GM23338 (cell line): ENCODE data around the gene ACSF2. TPM values are rescaled to one million over a fixed set of nuclear protein-coding genes. Genes with fewer than 3 reads are reported as not detected.

Experiments
- ATAC-seq: fragments of 200-7000 bp; cut with Tn5 transposase; 3 replicates; pipeline ENCODE4 v1.9.1; 2020
- DNase-seq: peaks from one replicate; pipeline ENCODE4 v3.0.0-alpha.2; 2015; ENCODE audit warnings: low spot score
- H2AFZ ChIP-seq: fragments of 200-600 bp; sonication (generic); 2 replicates; pipeline ENCODE4 v1.8.0; 2016; ENCODE audit warnings: antibody characterized with exemption, mild to moderate bottlenecking, moderate library complexity
- H3F3A ChIP-seq: fragments of 200-600 bp; sonication (generic); replicated peaks from 2 replicates; pipeline ENCODE4 v1.8.0; 2017; ENCODE audit warnings: antibody characterized with exemption, mixed run types, low read depth
- H3K27ac ChIP-seq: fragments of 200-600 bp; sonication (generic); 2 replicates; pipeline ENCODE4 v1.6.1; 2016; ENCODE audit warnings: low read depth
- H3K27me3 ChIP-seq: fragments of 200-600 bp; sonication (generic); 2 replicates; pipeline ENCODE4 v1.8.0; 2016; ENCODE audit warnings: mild to moderate bottlenecking, mixed run types, moderate library complexity; ENCODE audit not compliant: insufficient read depth
- H3K36me3 ChIP-seq: fragments of 200-600 bp; sonication (generic); 2 replicates; pipeline ENCODE4 v1.8.0; 2016; ENCODE audit warnings: mild to moderate bottlenecking; ENCODE audit not compliant: insufficient read depth
- H3K4me1 ChIP-seq: fragments of 200-600 bp; sonication (generic); 2 replicates; pipeline ENCODE4 v1.8.0; 2016; ENCODE audit warnings: mild to moderate bottlenecking, moderate library complexity; ENCODE audit not compliant: insufficient read depth
- H3K4me2 ChIP-seq: fragments of 200-600 bp; sonication (generic); 2 replicates; pipeline ENCODE4 v1.7.1; 2017; ENCODE audit warnings: mixed run types
- H3K4me3 ChIP-seq: fragments of 200-600 bp; sonication (generic); 2 replicates; pipeline ENCODE4 v1.6.1; 2016; ENCODE audit warnings: mixed run types
- H3K79me2 ChIP-seq: fragments of 200-600 bp; sonication (generic); replicated peaks from 2 replicates; pipeline ENCODE4 v1.8.0; 2017; ENCODE audit warnings: mild to moderate bottlenecking; ENCODE audit not compliant: insufficient read depth
- H3K9me2 ChIP-seq: fragments of 200-600 bp; sonication (generic); 2 replicates; pipeline ENCODE4 v1.8.0; 2017; ENCODE audit not compliant: insufficient read depth
- H4K20me1 ChIP-seq: fragments of 200-600 bp; sonication (generic); replicated peaks from 2 replicates; pipeline ENCODE4 v1.8.0; 2017; ENCODE audit warnings: mild to moderate bottlenecking; ENCODE audit not compliant: insufficient read depth
- H3K27ac Mint-ChIP-seq: 2 replicates; pipeline ENCODE4 v1.8.0; 2020; ENCODE audit warnings: inconsistent platforms, mild to moderate bottlenecking, moderate library complexity, mixed read lengths
- H3K27me3 Mint-ChIP-seq: 3 replicates; pipeline ENCODE4 v1.8.0; 2022; ENCODE audit warnings: low read depth, mild to moderate bottlenecking, moderate library complexity, mixed read lengths, inconsistent platforms; ENCODE audit not compliant: insufficient read depth, poor library complexity
- H3K36me3 Mint-ChIP-seq: 3 replicates; pipeline ENCODE4 v1.8.0; 2021; ENCODE audit warnings: low read depth, mild to moderate bottlenecking, inconsistent platforms, moderate library complexity, mixed read lengths
- H3K4me1 Mint-ChIP-seq: 3 replicates; pipeline ENCODE4 v1.8.0; 2020; ENCODE audit warnings: mild to moderate bottlenecking, inconsistent platforms, mixed read lengths
- H3K4me3 Mint-ChIP-seq: 3 replicates; pipeline ENCODE4 v1.8.0; 2021; ENCODE audit warnings: moderate library complexity, mild to moderate bottlenecking, inconsistent platforms, mixed read lengths
- H3K9me3 Mint-ChIP-seq: 3 replicates; pipeline ENCODE4 v1.8.0; 2020; ENCODE audit warnings: moderate library complexity, mild to moderate bottlenecking, inconsistent platforms, mixed read lengths
- CREB1 ChIP-seq: fragments of 250-450 bp; sonication (Bioruptor Pico); IDR thresholded peaks from 2 replicates; pipeline ENCODE4 v1.5.0; 2020; ENCODE audit warnings: low read depth, mild to moderate bottlenecking, moderate library complexity
- EZH2 ChIP-seq: fragments of 200-600 bp; sonication (generic); IDR thresholded peaks from one replicate; pipeline ENCODE4 v1.8.0; 2017; ENCODE audit warnings: antibody characterized with exemption, mild to moderate bottlenecking, low read depth; ENCODE audit not compliant: unreplicated experiment
- EZH2phosphoT487 ChIP-seq: fragments of 200-600 bp; sonication (generic); IDR thresholded peaks from one replicate; pipeline ENCODE4 v1.8.1; 2018; ENCODE audit warnings: antibody characterized with exemption; ENCODE audit not compliant: unreplicated experiment
- JUNB ChIP-seq: IDR thresholded peaks from one replicate; pipeline ENCODE4 v1.6.1; 2016; ENCODE audit warnings: antibody characterized with exemption; ENCODE audit not compliant: unreplicated experiment
- NANOG ChIP-seq: IDR thresholded peaks from 2 replicates; pipeline ENCODE4 v1.6.1; 2016; ENCODE audit warnings: antibody characterized with exemption, borderline replicate concordance
- STAT1 ChIP-seq: IDR thresholded peaks from one replicate; pipeline ENCODE4 v1.6.1; 2016; ENCODE audit warnings: antibody characterized with exemption; ENCODE audit not compliant: unreplicated experiment
- ZNF114 ChIP-seq: fragments of 250-450 bp; sonication (Bioruptor Pico); IDR thresholded peaks from 2 replicates; pipeline ENCODE4 v1.5.0; 2020; ENCODE audit warnings: mild to moderate bottlenecking, moderate library complexity
- ZNF331 ChIP-seq: fragments of 250-450 bp; sonication (Bioruptor Pico); IDR thresholded peaks from 2 replicates; pipeline ENCODE4 v1.5.0; 2020; ENCODE audit warnings: low read depth, mild to moderate bottlenecking, moderate library complexity
- polyA plus RNA-seq: library from polyadenylated mRNA; unstranded; fragments of >200 nt; fragmentation: Nextera tagmentation; extraction: Ambion mirVana; gene quantifications from 2 replicates; pipeline ENCODE4 v1.2.1, GENCODE V29; 2016
- total RNA-seq: library from RNA; depleted of rRNA; stranded (reverse); fragments of >200 nt; shearing (Covaris generic); gene quantifications from 2 replicates; pipeline ENCODE4 v1.2.3, GENCODE V29; 2014
- TF ChIP-seq, protein P1 (sequence below): fragments of 250-450 bp; sonication (Bioruptor Pico); IDR thresholded peaks from 2 replicates; pipeline ENCODE4 v1.5.0; 2020; ENCODE audit warnings: mild to moderate bottlenecking, moderate library complexity

Gene ACSF2
- total and polyA plus RNA-seq, 2 experiments from 2014 or later: 6.9 to 12.4 TPM

- peaks cover 33% of the 10 kb centered on the region for H3K36me3 Mint-ChIP-seq
- ATAC-seq (no peak), DNase-seq (no peak)
- no peak overlapping the region for H3K27ac Mint-ChIP-seq
- Histone ChIP-seq H3K36me3 (no peaks in the 10 kb centered on the region), H3K27ac (no peak overlapping the region), H3K9me2 (no peaks in the 10 kb centered on the region), H3K79me2 (no peaks in the 10 kb centered on the region), H3K4me1 (peaks cover 6% of the 10 kb centered on the region; the same call in 1 of the 2 replicates), H2AFZ (no peak overlapping the region), H3F3A (0 out of 2 replicates have a peak, but pooled peaks cover 16% of the 10 kb centered on the region), H4K20me1 (no peaks in the 10 kb centered on the region), H3K4me3 (no peak overlapping the region), H3K27me3 (0 out of 2 replicates have a peak, but pooled peaks cover 5% of the 10 kb centered on the region), H3K4me2 (no peak overlapping the region)
- no peak overlapping the region for H3K4me3 Mint-ChIP-seq
- no peak for TF ChIP-seq ZNF331 (CRISPR knock-in tag)
- no peak for TF ChIP-seq STAT1
- TF ChIP-seq JUNB: no peak
- TF ChIP-seq EZH2phosphoT487: no peak
- TF ChIP-seq, protein P1, sequence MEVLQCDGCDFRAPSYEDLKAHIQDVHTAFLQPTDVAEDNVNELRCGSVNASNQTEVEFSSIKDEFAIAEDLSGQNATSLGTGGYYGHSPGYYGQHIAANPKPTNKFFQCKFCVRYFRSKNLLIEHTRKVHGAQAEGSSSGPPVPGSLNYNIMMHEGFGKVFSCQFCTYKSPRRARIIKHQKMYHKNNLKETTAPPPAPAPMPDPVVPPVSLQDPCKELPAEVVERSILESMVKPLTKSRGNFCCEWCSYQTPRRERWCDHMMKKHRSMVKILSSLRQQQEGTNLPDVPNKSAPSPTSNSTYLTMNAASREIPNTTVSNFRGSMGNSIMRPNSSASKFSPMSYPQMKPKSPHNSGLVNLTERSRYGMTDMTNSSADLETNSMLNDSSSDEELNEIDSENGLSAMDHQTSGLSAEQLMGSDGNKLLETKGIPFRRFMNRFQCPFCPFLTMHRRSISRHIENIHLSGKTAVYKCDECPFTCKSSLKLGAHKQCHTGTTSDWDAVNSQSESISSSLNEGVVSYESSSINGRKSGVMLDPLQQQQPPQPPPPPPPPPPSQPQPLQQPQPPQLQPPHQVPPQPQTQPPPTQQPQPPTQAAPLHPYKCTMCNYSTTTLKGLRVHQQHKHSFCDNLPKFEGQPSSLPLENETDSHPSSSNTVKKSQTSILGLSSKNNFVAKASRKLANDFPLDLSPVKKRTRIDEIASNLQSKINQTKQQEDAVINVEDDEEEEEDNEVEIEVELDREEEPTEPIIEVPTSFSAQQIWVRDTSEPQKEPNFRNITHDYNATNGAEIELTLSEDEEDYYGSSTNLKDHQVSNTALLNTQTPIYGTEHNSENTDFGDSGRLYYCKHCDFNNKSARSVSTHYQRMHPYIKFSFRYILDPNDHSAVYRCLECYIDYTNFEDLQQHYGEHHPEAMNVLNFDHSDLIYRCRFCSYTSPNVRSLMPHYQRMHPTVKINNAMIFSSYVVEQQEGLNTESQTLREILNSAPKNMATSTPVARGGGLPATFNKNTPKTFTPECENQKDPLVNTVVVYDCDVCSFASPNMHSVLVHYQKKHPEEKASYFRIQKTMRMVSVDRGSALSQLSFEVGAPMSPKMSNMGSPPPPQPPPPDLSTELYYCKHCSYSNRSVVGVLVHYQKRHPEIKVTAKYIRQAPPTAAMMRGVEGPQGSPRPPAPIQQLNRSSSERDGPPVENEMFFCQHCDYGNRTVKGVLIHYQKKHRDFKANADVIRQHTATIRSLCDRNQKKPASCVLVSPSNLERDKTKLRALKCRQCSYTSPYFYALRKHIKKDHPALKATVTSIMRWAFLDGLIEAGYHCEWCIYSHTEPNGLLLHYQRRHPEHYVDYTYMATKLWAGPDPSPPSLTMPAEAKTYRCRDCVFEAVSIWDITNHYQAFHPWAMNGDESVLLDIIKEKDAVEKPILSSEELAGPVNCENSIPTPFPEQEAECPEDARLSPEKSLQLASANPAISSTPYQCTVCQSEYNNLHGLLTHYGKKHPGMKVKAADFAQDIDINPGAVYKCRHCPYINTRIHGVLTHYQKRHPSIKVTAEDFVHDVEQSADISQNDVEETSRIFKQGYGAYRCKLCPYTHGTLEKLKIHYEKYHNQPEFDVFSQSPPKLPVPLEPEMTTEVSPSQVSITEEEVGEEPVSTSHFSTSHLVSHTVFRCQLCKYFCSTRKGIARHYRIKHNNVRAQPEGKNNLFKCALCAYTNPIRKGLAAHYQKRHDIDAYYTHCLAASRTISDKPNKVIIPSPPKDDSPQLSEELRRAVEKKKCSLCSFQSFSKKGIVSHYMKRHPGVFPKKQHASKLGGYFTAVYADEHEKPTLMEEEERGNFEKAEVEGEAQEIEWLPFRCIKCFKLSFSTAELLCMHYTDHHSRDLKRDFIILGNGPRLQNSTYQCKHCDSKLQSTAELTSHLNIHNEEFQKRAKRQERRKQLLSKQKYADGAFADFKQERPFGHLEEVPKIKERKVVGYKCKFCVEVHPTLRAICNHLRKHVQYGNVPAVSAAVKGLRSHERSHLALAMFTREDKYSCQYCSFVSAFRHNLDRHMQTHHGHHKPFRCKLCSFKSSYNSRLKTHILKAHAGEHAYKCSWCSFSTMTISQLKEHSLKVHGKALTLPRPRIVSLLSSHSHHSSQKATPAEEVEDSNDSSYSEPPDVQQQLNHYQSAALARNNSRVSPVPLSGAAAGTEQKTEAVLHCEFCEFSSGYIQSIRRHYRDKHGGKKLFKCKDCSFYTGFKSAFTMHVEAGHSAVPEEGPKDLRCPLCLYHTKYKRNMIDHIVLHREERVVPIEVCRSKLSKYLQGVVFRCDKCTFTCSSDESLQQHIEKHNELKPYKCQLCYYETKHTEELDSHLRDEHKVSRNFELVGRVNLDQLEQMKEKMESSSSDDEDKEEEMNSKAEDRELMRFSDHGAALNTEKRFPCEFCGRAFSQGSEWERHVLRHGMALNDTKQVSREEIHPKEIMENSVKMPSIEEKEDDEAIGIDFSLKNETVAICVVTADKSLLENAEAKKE (CRISPR knock-in tag): no peak
- TF ChIP-seq CREB1 (CRISPR knock-in tag): no peak
- TF ChIP-seq ZNF114 (CRISPR knock-in tag): no peak
- TF ChIP-seq NANOG: no peak
- TF ChIP-seq EZH2: no peak
- H3K9me3 Mint-ChIP-seq: no peaks in the 10 kb centered on the region
- H3K27me3 Mint-ChIP-seq: peaks cover 13% of the 10 kb centered on the region
- peaks cover 16% of the 10 kb centered on the region for H3K4me1 Mint-ChIP-seq
These were observed 55.0 kb downstream of the ACSF2 start for GRCh38 chr17:50480854-50481490.
